HepG2 (cell line): ENCODE data around the gene RTP1. TPM values are rescaled to one million over a fixed set of nuclear protein-coding genes. Genes with fewer than 3 reads are reported as not detected.
A peak's percentile ranks its signal among the peaks of the same experiment; 100 is the strongest.

Experiments used
- ATAC-seq: fragments of 200-7000 bp; cut with Tn5 transposase; 3 replicates; pipeline ENCODE4 v1.9.1; 2020; ENCODE audit warnings: mild to moderate bottlenecking, moderate library complexity
- BruUV-seq: library from RNA; stranded (reverse); fragments of 400-500 nt; replicated peaks from 2 replicates; lab custom pipeline; 2021; lab: Mats Ljungman, UMichigan
- CTCF ChIA-PET: fragments of 300-600 bp; formaldehyde crosslinking; extraction: SDS; loops from one replicate; lab custom pipeline; 2021; ENCODE audit warnings: low total read pairs, inconsistent platforms, low intra/inter-chr PET ratio; lab: Yijun Ruan, JAX
- POLR2A ChIA-PET: fragments of 350-600 bp; sonication (Branson Sonifier 250); formaldehyde crosslinking; loops from one replicate; lab custom pipeline; 2020; ENCODE audit warnings: antibody characterized with exemption, inconsistent platforms; lab: Yijun Ruan, JAX
- DNase-seq: peaks from one replicate; pipeline ENCODE4 v3.0.0-alpha.2; 2015; ENCODE audit warnings: low spot score
- FAIRE-seq: peaks from 3 replicates; lab custom pipeline; 2011; peaks lifted over from hg19 to GRCh38; lab: Jason Lieb, UNC
- H2AFZ ChIP-seq: one replicate; pipeline ENCODE4 v1.6.1; 2011; ENCODE audit warnings: low read length, inconsistent platforms
- H3K27ac ChIP-seq: fragments of 300-600 bp; 3 replicates; pipeline ENCODE4 v1.8.0; 2011; ENCODE audit warnings: mixed run types, mild to moderate bottlenecking, mixed read lengths, low read length, inconsistent platforms; ENCODE audit not compliant: insufficient read depth; ENCODE audit errors: extremely low read length
- H3K27me3 ChIP-seq, 2 experiments: fragments of 200-600 bp in 1 of 2; 2 replicates in 1 of 2; 3 replicates in 1 of 2; pipeline versions ENCODE4 v1.6.0 to v1.8.0; 2011; ENCODE audit warnings: low read length in 2 of 2, mild to moderate bottlenecking in 2 of 2, moderate library complexity in 2 of 2, inconsistent platforms in 1 of 2; ENCODE audit not compliant: insufficient read depth in 2 of 2, control insufficient read depth in 1 of 2
- H3K36me3 ChIP-seq, 2 experiments: fragments of 200-600 bp in 1 of 2; replicated peaks in 1 of 2; 2 replicates in 1 of 2; 3 replicates in 1 of 2; pipeline versions ENCODE4 v1.5.1 to v1.8.0; 2011; ENCODE audit warnings: low read length in 2 of 2, inconsistent platforms in 1 of 2; ENCODE audit not compliant: insufficient read depth in 2 of 2, control insufficient read depth in 1 of 2
- H3K4me1 ChIP-seq: 2 replicates; pipeline ENCODE4 v1.5.1; 2012; ENCODE audit warnings: low read length, inconsistent platforms; ENCODE audit not compliant: insufficient read depth
- H3K4me2 ChIP-seq: 2 replicates; pipeline ENCODE4 v1.6.0; 2011; ENCODE audit warnings: low read depth, low read length, inconsistent platforms
- H3K4me3 ChIP-seq, 3 experiments: fragments of 200-600 bp in 1 of 3; sonication (generic), shearing (Covaris generic) in 1 of 3; replicated peaks in 1 of 3; 2 replicates each; pipeline ENCODE4 v1.5.1; 2011 to 2016; ENCODE audit warnings: low read length in 3 of 3, inconsistent platforms in 2 of 3, low read depth in 2 of 3, mild to moderate bottlenecking in 2 of 3, control low read depth in 1 of 3, mixed read lengths in 1 of 3; ENCODE audit not compliant: insufficient read depth in 1 of 3
- H3K79me2 ChIP-seq: one replicate; pipeline ENCODE4 v1.6.1; 2011; ENCODE audit warnings: low read length, inconsistent platforms; ENCODE audit not compliant: insufficient read depth
- H3K9ac ChIP-seq: 2 replicates; pipeline ENCODE4 v1.6.0; 2011; ENCODE audit warnings: mild to moderate bottlenecking, low read depth, low read length, inconsistent platforms; ENCODE audit not compliant: insufficient read depth
- H3K9me3 ChIP-seq: 2 replicates; pipeline ENCODE4 v1.5.1; 2012; ENCODE audit warnings: mild to moderate bottlenecking, low read length
- H4K20me1 ChIP-seq: 2 replicates; pipeline ENCODE4 v1.6.0; 2011; ENCODE audit warnings: inconsistent platforms, mild to moderate bottlenecking, low read length, moderate library complexity; ENCODE audit not compliant: insufficient read depth
- CTCF ChIP-seq: sonication (generic); formaldehyde crosslinking; IDR thresholded peaks from 2 replicates; pipeline ENCODE4 v1.5.0; 2020; ENCODE audit warnings: mild to moderate bottlenecking, missing genetic modification reagents, moderate library complexity
- HMGXB4 ChIP-seq, 2 experiments: sonication (generic) in 1 of 2; formaldehyde crosslinking in 1 of 2; IDR thresholded peaks; 2 replicates each; pipeline versions ENCODE4 v1.4.0 to v1.6.1; 2018 to 2020; ENCODE audit warnings: missing genetic modification reagents in 2 of 2, borderline replicate concordance in 1 of 2, low read depth in 1 of 2, mild to moderate bottlenecking in 1 of 2, missing biosample characterization in 1 of 2
- HNF4G ChIP-seq, 2 experiments: sonication (generic) in 1 of 2; formaldehyde crosslinking in 1 of 2; IDR thresholded peaks; 2 replicates each; pipeline versions ENCODE4 v1.4.0 to v1.6.1; 2011 to 2020; ENCODE audit warnings: borderline replicate concordance in 2 of 2, low read depth in 2 of 2, mild to moderate bottlenecking in 2 of 2, low read length in 1 of 2, missing genetic modification reagents in 1 of 2, moderate library complexity in 1 of 2
- KDM2A ChIP-seq: sonication (generic); formaldehyde crosslinking; IDR thresholded peaks from 2 replicates; pipeline ENCODE4 v1.4.0; 2020; ENCODE audit warnings: low read depth, missing genetic modification reagents, borderline replicate concordance
- STAG1 ChIP-seq: sonication (generic); formaldehyde crosslinking; IDR thresholded peaks from 2 replicates; pipeline ENCODE4 v1.4.0; 2020; ENCODE audit warnings: missing genetic modification reagents
- ZMYM4 ChIP-seq: sonication (generic); formaldehyde crosslinking; IDR thresholded peaks from 2 replicates; pipeline ENCODE4 v1.8.1; 2023; ENCODE audit warnings: mild to moderate bottlenecking, missing genetic modification reagents
- ZNF430 ChIP-seq: sonication (generic); formaldehyde crosslinking; IDR thresholded peaks from 2 replicates; pipeline ENCODE4 v1.9.0; 2021; ENCODE audit warnings: mild to moderate bottlenecking, missing genetic modification reagents
- WGBS: methylation state at CpG from one replicate; pipeline ENCODE4 v1.1.6; 2017; ENCODE audit warnings: low lambda C conversion rate; 5-methylcytosine and 5-hydroxymethylcytosine counted together
- in situ Hi-C: cut with HindIII; loops from 2 replicates; pipeline ENCODE4 v1.10.0; 2017; ENCODE audit warnings: low pct_unique_long_range_greater_than_20kb; ENCODE audit not compliant: extremely low pct_ligation_motif_present
- intact Hi-C: fragments of 100-400 bp; cut with micrococcal nuclease; formaldehyde crosslinking; loops from one replicate; pipeline ENCODE4 v1.10.0; 2022; ENCODE audit not compliant: unreplicated experiment
- polyA plus RNA-seq, 8 experiments: library from polyadenylated mRNA; depleted of rRNA in 3 of 8; stranded (reverse) in 7 of 8; unstranded in 1 of 8; fragments of >200 nt; fragmentation: Illumina TruSeq in 4 of 8; extraction: Trizol in 4 of 8; gene quantifications; 2 replicates each; pipeline versions ENCODE4 v1.2.1 to v1.2.3, GENCODE V29; 2011 to 2016; ENCODE audit warnings: low read depth in 4 of 8, missing spikeins in 1 of 8, mixed read lengths in 1 of 8; ENCODE audit not compliant: insufficient read depth in 1 of 8
- total RNA-seq, 5 experiments: library from RNA; depleted of rRNA; stranded (reverse); fragments of >200 nt; fragmentation: Illumina TruSeq; extraction: Trizol; gene quantifications; 2 replicates each; pipeline ENCODE4 v1.2.3, GENCODE V29; 2016; ENCODE audit warnings: low read depth in 1 of 5
- TF ChIP-seq, protein P1 (sequence below): sonication (generic); formaldehyde crosslinking; IDR thresholded peaks from 2 replicates; pipeline ENCODE4 v1.4.0; 2020; ENCODE audit warnings: missing genetic modification reagents
- TF ChIP-seq, protein P2 (sequence below): sonication (generic); formaldehyde crosslinking; IDR thresholded peaks from 2 replicates; pipeline ENCODE4 v1.4.0; 2020; ENCODE audit warnings: missing genetic modification reagents

RTP1 gene
- total and polyA plus RNA-seq, 2 of the 13 experiments (the other 11 are each of a cell fraction or from before 2014, with no cell fraction given) = not detected

DNA sequence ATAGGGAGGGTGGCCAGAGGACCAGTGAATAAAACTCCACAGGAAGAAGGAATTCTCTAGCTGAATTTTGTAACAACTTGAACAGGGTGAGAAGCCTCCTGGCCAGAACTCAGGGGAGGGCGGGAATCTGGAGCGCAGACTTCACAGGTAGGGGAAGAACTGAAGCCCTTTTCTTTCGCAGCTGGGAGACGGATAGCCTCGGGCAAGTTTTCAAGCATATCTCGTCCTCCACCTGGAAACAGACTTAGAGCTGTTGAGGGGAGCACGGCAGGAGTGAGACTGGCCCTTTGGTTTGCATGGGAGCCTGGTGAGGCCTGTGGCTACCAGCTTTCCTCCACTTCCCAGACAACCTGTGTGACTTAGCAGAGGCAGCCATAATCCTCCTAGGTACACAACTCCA lies 47.1 kb upstream of the RTP1 start (continued):
- TF ChIP-seq, protein P1, sequence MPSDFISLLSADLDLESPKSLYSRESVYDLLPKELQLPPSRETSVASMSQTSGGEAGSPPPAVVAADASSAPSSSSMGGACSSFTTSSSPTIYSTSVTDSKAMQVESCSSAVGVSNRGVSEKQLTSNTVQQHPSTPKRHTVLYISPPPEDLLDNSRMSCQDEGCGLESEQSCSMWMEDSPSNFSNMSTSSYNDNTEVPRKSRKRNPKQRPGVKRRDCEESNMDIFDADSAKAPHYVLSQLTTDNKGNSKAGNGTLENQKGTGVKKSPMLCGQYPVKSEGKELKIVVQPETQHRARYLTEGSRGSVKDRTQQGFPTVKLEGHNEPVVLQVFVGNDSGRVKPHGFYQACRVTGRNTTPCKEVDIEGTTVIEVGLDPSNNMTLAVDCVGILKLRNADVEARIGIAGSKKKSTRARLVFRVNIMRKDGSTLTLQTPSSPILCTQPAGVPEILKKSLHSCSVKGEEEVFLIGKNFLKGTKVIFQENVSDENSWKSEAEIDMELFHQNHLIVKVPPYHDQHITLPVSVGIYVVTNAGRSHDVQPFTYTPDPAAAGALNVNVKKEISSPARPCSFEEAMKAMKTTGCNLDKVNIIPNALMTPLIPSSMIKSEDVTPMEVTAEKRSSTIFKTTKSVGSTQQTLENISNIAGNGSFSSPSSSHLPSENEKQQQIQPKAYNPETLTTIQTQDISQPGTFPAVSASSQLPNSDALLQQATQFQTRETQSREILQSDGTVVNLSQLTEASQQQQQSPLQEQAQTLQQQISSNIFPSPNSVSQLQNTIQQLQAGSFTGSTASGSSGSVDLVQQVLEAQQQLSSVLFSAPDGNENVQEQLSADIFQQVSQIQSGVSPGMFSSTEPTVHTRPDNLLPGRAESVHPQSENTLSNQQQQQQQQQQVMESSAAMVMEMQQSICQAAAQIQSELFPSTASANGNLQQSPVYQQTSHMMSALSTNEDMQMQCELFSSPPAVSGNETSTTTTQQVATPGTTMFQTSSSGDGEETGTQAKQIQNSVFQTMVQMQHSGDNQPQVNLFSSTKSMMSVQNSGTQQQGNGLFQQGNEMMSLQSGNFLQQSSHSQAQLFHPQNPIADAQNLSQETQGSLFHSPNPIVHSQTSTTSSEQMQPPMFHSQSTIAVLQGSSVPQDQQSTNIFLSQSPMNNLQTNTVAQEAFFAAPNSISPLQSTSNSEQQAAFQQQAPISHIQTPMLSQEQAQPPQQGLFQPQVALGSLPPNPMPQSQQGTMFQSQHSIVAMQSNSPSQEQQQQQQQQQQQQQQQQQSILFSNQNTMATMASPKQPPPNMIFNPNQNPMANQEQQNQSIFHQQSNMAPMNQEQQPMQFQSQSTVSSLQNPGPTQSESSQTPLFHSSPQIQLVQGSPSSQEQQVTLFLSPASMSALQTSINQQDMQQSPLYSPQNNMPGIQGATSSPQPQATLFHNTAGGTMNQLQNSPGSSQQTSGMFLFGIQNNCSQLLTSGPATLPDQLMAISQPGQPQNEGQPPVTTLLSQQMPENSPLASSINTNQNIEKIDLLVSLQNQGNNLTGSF (CRISPR knock-in tag) = no peak
- TF ChIP-seq KDM2A (no peak), HNF4G (IDR thresholded peaks at IDR 0.05; ENCODE audit: borderline replicate concordance, low read depth, low read length) (no peak), HNF4G (CRISPR knock-in tag; IDR thresholded peaks at IDR 0.05; ENCODE audit: borderline replicate concordance, low read depth) (no peak)

DNA sequence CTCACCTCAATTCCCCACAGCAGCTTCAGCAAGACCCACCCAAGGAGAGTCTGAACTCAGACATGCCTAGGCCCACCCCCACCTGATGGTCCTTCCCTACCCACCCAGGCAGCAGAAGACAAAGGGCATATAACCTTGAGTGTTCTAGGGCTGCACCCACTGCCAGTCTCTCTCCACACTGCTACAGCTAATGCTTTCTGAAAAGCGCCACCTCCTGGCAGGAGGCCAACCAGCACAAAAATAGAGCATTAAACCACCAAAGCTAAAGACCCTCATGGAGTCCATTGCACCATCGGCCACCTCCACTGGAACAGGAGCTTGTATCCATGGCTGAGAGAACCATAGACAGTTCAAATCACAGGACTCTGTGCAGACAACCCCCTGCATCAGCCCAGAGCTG lies 46.7 kb upstream of the RTP1 start:
- intact Hi-C loops = loop anchor here (5.0 kb wide), 1 partner anchor 303 kb away; no protein-coding TSS in a partner anchor
- Histone ChIP-seq H3K4me3 (no peak overlapping the region), H3K27me3 (no peaks in the 10 kb centered on the region; a peak in 1 of 5 replicates), H3K9ac (no peak overlapping the region), H3K79me2 (no peaks in the 10 kb centered on the region), H2AFZ (no peak overlapping the region), H3K4me2 (no peak overlapping the region), H3K36me3 (no peaks in the 10 kb centered on the region), H4K20me1 (no peaks in the 10 kb centered on the region), H3K27ac (no peak overlapping the region), H3K9me3 (peaks cover 3% of the 10 kb centered on the region; the same call in 1 of the 2 replicates), H3K4me1 (no peaks in the 10 kb centered on the region)
- peak; percentile 34 for DNase-seq
- in situ Hi-C loops = no loop called here
- 0% methylated on average over 2 of the region's 2 CpGs for WGBS
- FAIRE-seq = no peak
- ChIA-PET POLR2A (interaction anchor here (1.6 kb wide), 1 partner anchor 323 kb away, joined by 3 read pairs; no protein-coding TSS in a partner anchor), CTCF (no interaction called here)
- BruUV-seq = no TSS peak
- ATAC-seq = peak; percentile 71
- TF ChIP-seq ZNF430 (CRISPR knock-in tag) = 0 out of 2 replicates have a peak, but pooled peaks have one; percentile 29
- TF ChIP-seq STAG1 = peak; percentile 57
- TF ChIP-seq, protein P2, sequence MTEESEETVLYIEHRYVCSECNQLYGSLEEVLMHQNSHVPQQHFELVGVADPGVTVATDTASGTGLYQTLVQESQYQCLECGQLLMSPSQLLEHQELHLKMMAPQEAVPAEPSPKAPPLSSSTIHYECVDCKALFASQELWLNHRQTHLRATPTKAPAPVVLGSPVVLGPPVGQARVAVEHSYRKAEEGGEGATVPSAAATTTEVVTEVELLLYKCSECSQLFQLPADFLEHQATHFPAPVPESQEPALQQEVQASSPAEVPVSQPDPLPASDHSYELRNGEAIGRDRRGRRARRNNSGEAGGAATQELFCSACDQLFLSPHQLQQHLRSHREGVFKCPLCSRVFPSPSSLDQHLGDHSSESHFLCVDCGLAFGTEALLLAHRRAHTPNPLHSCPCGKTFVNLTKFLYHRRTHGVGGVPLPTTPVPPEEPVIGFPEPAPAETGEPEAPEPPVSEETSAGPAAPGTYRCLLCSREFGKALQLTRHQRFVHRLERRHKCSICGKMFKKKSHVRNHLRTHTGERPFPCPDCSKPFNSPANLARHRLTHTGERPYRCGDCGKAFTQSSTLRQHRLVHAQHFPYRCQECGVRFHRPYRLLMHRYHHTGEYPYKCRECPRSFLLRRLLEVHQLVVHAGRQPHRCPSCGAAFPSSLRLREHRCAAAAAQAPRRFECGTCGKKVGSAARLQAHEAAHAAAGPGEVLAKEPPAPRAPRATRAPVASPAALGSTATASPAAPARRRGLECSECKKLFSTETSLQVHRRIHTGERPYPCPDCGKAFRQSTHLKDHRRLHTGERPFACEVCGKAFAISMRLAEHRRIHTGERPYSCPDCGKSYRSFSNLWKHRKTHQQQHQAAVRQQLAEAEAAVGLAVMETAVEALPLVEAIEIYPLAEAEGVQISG (CRISPR knock-in tag) = peak; percentile 91
- peak; percentile 68 for TF ChIP-seq CTCF (CRISPR knock-in tag)
- TF ChIP-seq HMGXB4 (CRISPR knock-in tag; IDR thresholded peaks at IDR 0.05; ENCODE audit: borderline replicate concordance in 1 of 2, low read depth in 1 of 2) = no peak
- TF ChIP-seq ZMYM4 (CRISPR knock-in tag) = peak; percentile 57; the same call in 1 of the 2 replicates
